Psoas muscle (tissue), 8 donors: Measurements from ENCODE around the gene SYNPO2. TPM values are rescaled to one million over a fixed set of nuclear protein-coding genes. Genes with fewer than 3 reads are reported as not detected.

ENCODE experiments used
- ATAC-seq, 4 donors: fragments of 200-7000 bp; cut with Tn5 transposase; one replicate each; pipeline ENCODE4 v1.9.1; 2020; ENCODE audit warnings: moderate library complexity in 3 of 4, mild to moderate bottlenecking in 2 of 4
- DNase-seq, 2 donors: peaks; one replicate each; pipeline ENCODE4 v3.0.0-alpha.2; 2020
- H3K27ac ChIP-seq: fragments of 200-600 bp; one replicate; pipeline ENCODE4 v1.8.0; 2022
- H3K27me3 ChIP-seq, 3 donors: fragments of 200-600 bp in 1 of 3; one replicate each; pipeline versions ENCODE4 v1.6.1 to v1.8.0; 2013 to 2022; ENCODE audit warnings: low read length in 2 of 3, mild to moderate bottlenecking in 2 of 3, moderate library complexity in 1 of 3; ENCODE audit not compliant: insufficient read depth in 3 of 3
- H3K36me3 ChIP-seq, 2 donors: fragments of 200-600 bp in 1 of 2; one replicate each; pipeline versions ENCODE4 v1.6.1 to v1.8.0; 2013 to 2022; ENCODE audit warnings: low read depth in 1 of 2, mild to moderate bottlenecking in 1 of 2, moderate library complexity in 1 of 2; ENCODE audit not compliant: insufficient read depth in 1 of 2
- H3K4me1 ChIP-seq: fragments of 200-600 bp; one replicate; pipeline ENCODE4 v1.8.0; 2022
- H3K4me3 ChIP-seq: fragments of 200-600 bp; one replicate; pipeline ENCODE4 v1.8.0; 2022; ENCODE audit warnings: mild to moderate bottlenecking
- H3K9me3 ChIP-seq: fragments of 200-600 bp; one replicate; pipeline ENCODE4 v1.8.0; 2022
- WGBS, 3 donors: extraction: QIAGEN DNeasy Blood & Tissue Kit; methylation state at CpG; one replicate each; pipeline versions ENCODE4 v1.1.6 to v1.1.7; 2013; 5-methylcytosine and 5-hydroxymethylcytosine counted together
- intact Hi-C, 2 donors: fragments of 100-400 bp; cut with DNase I; formaldehyde crosslinking; loops; one replicate each; pipeline versions ENCODE4 v1.11.0 to v1.14.2; 2022
- polyA plus RNA-seq, 3 donors: library from polyadenylated mRNA; stranded (reverse); fragments of 200-250 nt; gene quantifications; one replicate each; pipeline ENCODE4 v1.2.3, GENCODE V29; 2013
- total RNA-seq, 4 donors: library from RNA; stranded (reverse); fragmentation: NEBNext Ultra II Directional in 2 of 4; extraction: Animal tissue kit (Norgen Biotek cat#: 25700) in 2 of 4; gene quantifications; one replicate each; pipeline versions ENCODE4 v1.2.1 to v1.2.4, GENCODE V29; 2021 to 2023
- TF ChIP-seq, protein P1 (sequence below): fragments of 200-600 bp; IDR thresholded peaks from one replicate; pipeline ENCODE4 v1.8.0; 2022; ENCODE audit warnings: antibody characterized with exemption
- donor health status: healthy with polysubstance abuse.
- donor health status: DM: no; HTN: no; CAD: no; lungs with moderate emphysema.
- donor health status: Bipolar disorder and iron deficiency.
- donor health status: healthy.
- donor health status: DM: yes; HTN: yes; CAD: no.
- donor health status: DM: no; HTN: no; CAD: no.
- donor health status: DM: no; HTN: no; CAD: no.
- donor health status: DM: yes; HTN: yes; CAD: no.

Gene SYNPO2
- total and polyA plus RNA-seq, 7 donors: 35.7 to 2,858 (median 1,548) TPM

DNA sequence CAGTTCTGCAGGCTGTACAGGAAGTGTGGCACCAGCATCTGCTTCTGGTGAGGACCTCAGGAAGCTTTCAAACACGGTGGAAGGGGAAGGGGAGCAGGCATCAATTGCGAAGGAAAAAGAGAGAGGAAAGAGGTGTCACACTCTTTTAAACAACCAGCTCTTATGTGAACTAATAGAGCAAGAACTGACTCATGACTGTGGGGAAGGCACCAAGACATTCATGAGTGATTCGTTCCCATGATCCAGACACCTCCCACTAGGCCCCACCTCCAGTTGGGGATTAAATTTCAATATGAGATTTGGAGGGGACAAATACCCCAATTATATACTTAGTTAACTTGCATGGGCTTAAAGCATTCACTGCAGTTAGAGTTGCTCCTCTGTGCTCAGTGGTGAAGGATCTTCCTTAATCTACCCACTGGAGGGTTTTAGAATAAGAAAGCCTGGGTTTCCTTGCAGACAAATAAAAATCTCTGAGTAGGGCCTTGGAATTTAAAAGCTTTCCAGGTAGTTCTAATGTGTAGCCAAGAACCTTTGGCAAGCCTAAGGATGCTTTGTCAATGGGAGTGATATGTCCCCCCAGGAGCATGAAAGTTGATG is 60.0 kb downstream of the SYNPO2 start:
- H3K27ac ChIP-seq: peak overlapping the region; percentile 39
- no peaks in the 10 kb centered on the region for H3K36me3 ChIP-seq
- DNase-seq (no peak), ATAC-seq (peak in 2 of 4 donors; percentile 53 to 54)
- no peaks in the 10 kb centered on the region for H3K9me3 ChIP-seq
- intact Hi-C loops: loop anchor here in 1 of 2 donors (5.0 kb wide), 1 partner anchor 41 kb away; no protein-coding TSS in a partner anchor
- H3K4me1 ChIP-seq: peaks cover 25% of the 10 kb centered on the region
- H3K4me3 ChIP-seq: no peak overlapping the region
- TF ChIP-seq, protein P1, sequence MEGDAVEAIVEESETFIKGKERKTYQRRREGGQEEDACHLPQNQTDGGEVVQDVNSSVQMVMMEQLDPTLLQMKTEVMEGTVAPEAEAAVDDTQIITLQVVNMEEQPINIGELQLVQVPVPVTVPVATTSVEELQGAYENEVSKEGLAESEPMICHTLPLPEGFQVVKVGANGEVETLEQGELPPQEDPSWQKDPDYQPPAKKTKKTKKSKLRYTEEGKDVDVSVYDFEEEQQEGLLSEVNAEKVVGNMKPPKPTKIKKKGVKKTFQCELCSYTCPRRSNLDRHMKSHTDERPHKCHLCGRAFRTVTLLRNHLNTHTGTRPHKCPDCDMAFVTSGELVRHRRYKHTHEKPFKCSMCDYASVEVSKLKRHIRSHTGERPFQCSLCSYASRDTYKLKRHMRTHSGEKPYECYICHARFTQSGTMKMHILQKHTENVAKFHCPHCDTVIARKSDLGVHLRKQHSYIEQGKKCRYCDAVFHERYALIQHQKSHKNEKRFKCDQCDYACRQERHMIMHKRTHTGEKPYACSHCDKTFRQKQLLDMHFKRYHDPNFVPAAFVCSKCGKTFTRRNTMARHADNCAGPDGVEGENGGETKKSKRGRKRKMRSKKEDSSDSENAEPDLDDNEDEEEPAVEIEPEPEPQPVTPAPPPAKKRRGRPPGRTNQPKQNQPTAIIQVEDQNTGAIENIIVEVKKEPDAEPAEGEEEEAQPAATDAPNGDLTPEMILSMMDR: no peak
- 49 to 68% (median 51%) methylated on average over 3 of the region's 3 CpGs for WGBS, 3 donors
- no peaks in the 10 kb centered on the region for H3K27me3 ChIP-seq

DNA sequence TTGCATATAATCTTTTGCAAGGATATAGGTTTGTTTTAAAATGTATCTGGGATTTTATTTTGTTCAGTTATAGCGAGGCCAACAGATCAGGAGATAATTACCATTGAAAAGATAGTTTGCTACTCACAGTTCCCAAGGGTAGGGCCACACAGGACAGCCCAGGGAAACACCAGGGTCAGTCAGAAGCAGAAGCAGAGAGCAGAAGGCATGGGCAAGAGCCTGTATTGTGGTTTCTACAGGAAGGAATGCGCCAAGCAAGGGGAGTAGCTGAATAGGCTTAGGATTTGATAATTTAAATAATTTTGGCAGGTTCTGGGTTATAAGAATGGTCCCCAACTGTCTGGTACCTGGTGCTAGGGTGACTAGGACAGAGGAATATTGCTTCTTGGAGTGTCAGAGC is 61.6 kb downstream of the SYNPO2 start:
- H3K4me1 ChIP-seq: peaks cover 38% of the 10 kb centered on the region
- no peak overlapping the region for H3K4me3 ChIP-seq
- H3K27me3 ChIP-seq: no peaks in the 10 kb centered on the region
- no peaks in the 10 kb centered on the region for H3K36me3 ChIP-seq
- 80 to 84% (median 80%) methylated on average over 2 of the region's 2 CpGs for WGBS, 3 donors
- H3K9me3 ChIP-seq: no peaks in the 10 kb centered on the region
- peak overlapping the region; percentile 62 for H3K27ac ChIP-seq
- intact Hi-C loops: loop anchor here in 1 of 2 donors (5.0 kb wide), 1 partner anchor 53 kb away; no protein-coding TSS in a partner anchor
- TF ChIP-seq, protein P1: no peak
- no peak for DNase-seq
- ATAC-seq: peak in 3 of 4 donors; percentile 36 to 54 (median 50)

DNA sequence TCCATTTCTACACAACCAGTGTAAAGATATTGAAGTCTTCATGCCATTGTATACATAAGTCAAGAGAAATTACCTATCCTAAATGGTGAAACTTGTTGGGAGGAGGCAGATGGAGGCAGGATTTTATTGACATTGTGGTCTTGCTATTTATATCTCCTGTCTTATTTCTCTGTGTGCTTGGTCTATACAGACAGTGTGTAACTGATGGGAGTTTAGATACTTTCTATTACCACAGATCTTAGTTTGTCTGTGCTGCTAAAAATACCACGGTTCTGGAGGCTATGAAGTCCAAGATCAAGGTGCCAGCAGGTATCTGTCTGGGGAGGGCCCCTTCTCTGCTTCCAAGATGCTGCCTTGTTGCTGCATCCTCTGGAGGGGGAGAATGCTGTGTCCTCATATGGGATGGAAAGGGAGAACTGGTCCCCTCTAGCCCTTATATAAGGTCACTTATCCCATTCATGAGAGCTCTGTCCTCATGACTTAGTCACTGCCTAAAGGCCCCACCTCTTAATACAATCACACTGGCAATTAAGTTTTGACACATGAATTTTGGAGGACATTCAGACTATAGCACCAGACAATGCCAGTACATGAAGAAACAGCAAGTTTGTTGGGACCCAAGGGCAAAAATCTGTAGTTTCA is 62.4 kb downstream of the SYNPO2 start:
- TF ChIP-seq, protein P1: no peak
- DNase-seq: no peak
- Histone ChIP-seq H3K27me3 (no peaks in the 10 kb centered on the region), H3K27ac (peak overlapping the region; percentile 62), H3K4me1 (peaks cover 38% of the 10 kb centered on the region), H3K4me3 (no peak overlapping the region), H3K9me3 (no peaks in the 10 kb centered on the region), H3K36me3 (no peaks in the 10 kb centered on the region)
- WGBS, 3 donors: 22 to 56% (median 29%) methylated on average over 1 of the region's 1 CpG
- peak; percentile 54 to 81 (median 64) for ATAC-seq
- intact Hi-C loops: loop anchor here in 1 of 2 donors (5.0 kb wide), 1 partner anchor 54 kb away; no protein-coding TSS in a partner anchor

DNA sequence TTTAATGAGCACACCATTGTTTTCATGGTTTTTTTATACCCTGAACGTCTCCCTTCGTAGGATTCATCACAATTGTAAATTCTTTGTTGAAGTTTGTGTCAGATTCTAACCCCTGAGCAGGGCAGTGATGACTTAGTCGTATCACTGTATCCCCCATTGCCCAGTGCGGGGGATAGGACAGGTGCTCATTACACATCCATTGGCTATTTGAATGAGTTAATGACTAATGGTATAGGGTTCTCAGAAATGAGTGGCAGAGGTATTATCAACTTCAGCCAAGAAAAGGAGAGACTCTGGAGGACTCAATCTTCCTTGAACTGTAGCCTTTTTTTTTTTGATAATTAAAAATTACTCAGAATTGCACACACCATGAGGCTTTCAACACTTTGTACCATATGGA is 64.6 kb downstream of the SYNPO2 start:
- WGBS, 3 donors: 42 to 48% (median 45%) methylated on average over 4 of the region's 4 CpGs
- ATAC-seq (peak in 3 of 4 donors; percentile 37 to 68 (median 48)), DNase-seq (no peak)
- Histone ChIP-seq H3K4me3 (no peak overlapping the region), H3K9me3 (no peaks in the 10 kb centered on the region), H3K4me1 (peaks cover 38% of the 10 kb centered on the region), H3K36me3 (no peaks in the 10 kb centered on the region), H3K27ac (peak overlapping the region; percentile 57), H3K27me3 (no peaks in the 10 kb centered on the region)
- TF ChIP-seq, protein P1: no peak
- intact Hi-C loops: loop anchor here in 1 of 2 donors (5.0 kb wide), 1 partner anchor 56 kb away; no protein-coding TSS in a partner anchor
